Smooth muscle cell (in vitro differentiated cells): ENCODE results near the gene CCDC178. TPM values are rescaled to one million over a fixed set of nuclear protein-coding genes. Genes with fewer than 3 reads are reported as not detected.

Experiments used
- DNase-seq: peaks from one replicate; lab custom pipeline; 2025; ENCODE audit not compliant: unreplicated experiment; lab: John Stamatoyannopoulos, UW
- H2AFZ ChIP-seq: fragments of 200-600 bp; sonication (generic); 2 replicates; pipeline ENCODE4 v1.6.0; 2016; ENCODE audit warnings: antibody characterized with exemption, low read depth, mild to moderate bottlenecking
- H3F3A ChIP-seq: fragments of 200-600 bp; sonication (generic); 2 replicates; pipeline ENCODE4 v1.6.0; 2017; ENCODE audit warnings: antibody characterized with exemption, low read depth
- H3K27ac ChIP-seq: fragments of 200-600 bp; sonication (generic); 2 replicates; pipeline ENCODE4 v1.5.1; 2016; ENCODE audit warnings: low read depth, mild to moderate bottlenecking
- H3K27me3 ChIP-seq: fragments of 200-600 bp; sonication (generic); 2 replicates; pipeline ENCODE4 v1.6.1; 2016; ENCODE audit warnings: low read depth, mild to moderate bottlenecking
- H3K36me3 ChIP-seq: fragments of 200-600 bp; sonication (generic); 2 replicates; pipeline ENCODE4 v1.5.1; 2016; ENCODE audit warnings: low read depth
- H3K4me1 ChIP-seq: fragments of 200-600 bp; sonication (generic); 2 replicates; pipeline ENCODE4 v1.5.1; 2016; ENCODE audit warnings: low read depth
- H3K4me2 ChIP-seq: fragments of 200-600 bp; sonication (generic); 2 replicates; pipeline ENCODE4 v1.6.0; 2016; ENCODE audit warnings: mild to moderate bottlenecking
- H3K4me3 ChIP-seq: fragments of 200-600 bp; sonication (generic); 2 replicates; pipeline ENCODE4 v1.5.1; 2016; ENCODE audit warnings: mild to moderate bottlenecking
- H3K79me2 ChIP-seq: fragments of 200-600 bp; sonication (generic); 2 replicates; pipeline ENCODE4 v1.6.0; 2016; ENCODE audit warnings: low read depth, mild to moderate bottlenecking
- H3K9ac ChIP-seq: fragments of 200-600 bp; sonication (generic); 2 replicates; pipeline ENCODE4 v1.6.0; 2016; ENCODE audit warnings: low read depth
- H3K9me3 ChIP-seq: fragments of 200-600 bp; sonication (generic); replicated peaks from 2 replicates; pipeline ENCODE4 v1.5.1; 2016; ENCODE audit warnings: low read depth
- H4K20me1 ChIP-seq: fragments of 200-600 bp; sonication (generic); 2 replicates; pipeline ENCODE4 v1.6.0; 2016; ENCODE audit warnings: low read depth
- WGBS: methylation state at CpG from one replicate; pipeline ENCODE4 v1.1.7; 2016; ENCODE audit warnings: low lambda C conversion rate; 5-methylcytosine and 5-hydroxymethylcytosine counted together
- polyA plus RNA-seq: library from polyadenylated mRNA; unstranded; fragments of >200 nt; fragmentation: Nextera tagmentation; extraction: Ambion mirVana; gene quantifications from 2 replicates; pipeline ENCODE4 v1.2.1, GENCODE V29; 2016
- total RNA-seq: library from RNA; depleted of rRNA; stranded (reverse); fragments of >200 nt; gene quantifications from 2 replicates; pipeline ENCODE4 v1.2.3, GENCODE V29; 2014
- TF ChIP-seq, protein P1 (sequence below): fragments of 200-600 bp; sonication (generic); IDR thresholded peaks from 2 replicates; pipeline ENCODE4 v1.5.1; 2017; ENCODE audit warnings: borderline replicate concordance, mild to moderate bottlenecking, antibody characterized with exemption; ENCODE audit not compliant: insufficient read depth, poor library complexity, severe bottlenecking

Gene CCDC178
- total and polyA plus RNA-seq, 2 experiments from 2014 or later: not detected

- DNase-seq: no peak
- Histone ChIP-seq H3F3A (no peaks in the 10 kb centered on the region), H3K9me3 (no peaks in the 10 kb centered on the region), H2AFZ (no peak overlapping the region), H3K36me3 (no peaks in the 10 kb centered on the region), H3K4me1 (peaks cover 7% of the 10 kb centered on the region), H3K9ac (no peak overlapping the region), H3K27ac (no peak overlapping the region), H3K79me2 (no peaks in the 10 kb centered on the region), H4K20me1 (no peaks in the 10 kb centered on the region), H3K27me3 (no peaks in the 10 kb centered on the region), H3K4me2 (no peak overlapping the region), H3K4me3 (no peak overlapping the region)
- WGBS: 96% methylated on average over 3 of the region's 3 CpGs
- TF ChIP-seq, protein P1, sequence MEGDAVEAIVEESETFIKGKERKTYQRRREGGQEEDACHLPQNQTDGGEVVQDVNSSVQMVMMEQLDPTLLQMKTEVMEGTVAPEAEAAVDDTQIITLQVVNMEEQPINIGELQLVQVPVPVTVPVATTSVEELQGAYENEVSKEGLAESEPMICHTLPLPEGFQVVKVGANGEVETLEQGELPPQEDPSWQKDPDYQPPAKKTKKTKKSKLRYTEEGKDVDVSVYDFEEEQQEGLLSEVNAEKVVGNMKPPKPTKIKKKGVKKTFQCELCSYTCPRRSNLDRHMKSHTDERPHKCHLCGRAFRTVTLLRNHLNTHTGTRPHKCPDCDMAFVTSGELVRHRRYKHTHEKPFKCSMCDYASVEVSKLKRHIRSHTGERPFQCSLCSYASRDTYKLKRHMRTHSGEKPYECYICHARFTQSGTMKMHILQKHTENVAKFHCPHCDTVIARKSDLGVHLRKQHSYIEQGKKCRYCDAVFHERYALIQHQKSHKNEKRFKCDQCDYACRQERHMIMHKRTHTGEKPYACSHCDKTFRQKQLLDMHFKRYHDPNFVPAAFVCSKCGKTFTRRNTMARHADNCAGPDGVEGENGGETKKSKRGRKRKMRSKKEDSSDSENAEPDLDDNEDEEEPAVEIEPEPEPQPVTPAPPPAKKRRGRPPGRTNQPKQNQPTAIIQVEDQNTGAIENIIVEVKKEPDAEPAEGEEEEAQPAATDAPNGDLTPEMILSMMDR: no peak
Measured at GRCh38 chr18:32907311-32907585, 533.3 kb downstream of the CCDC178 start.

DNA sequence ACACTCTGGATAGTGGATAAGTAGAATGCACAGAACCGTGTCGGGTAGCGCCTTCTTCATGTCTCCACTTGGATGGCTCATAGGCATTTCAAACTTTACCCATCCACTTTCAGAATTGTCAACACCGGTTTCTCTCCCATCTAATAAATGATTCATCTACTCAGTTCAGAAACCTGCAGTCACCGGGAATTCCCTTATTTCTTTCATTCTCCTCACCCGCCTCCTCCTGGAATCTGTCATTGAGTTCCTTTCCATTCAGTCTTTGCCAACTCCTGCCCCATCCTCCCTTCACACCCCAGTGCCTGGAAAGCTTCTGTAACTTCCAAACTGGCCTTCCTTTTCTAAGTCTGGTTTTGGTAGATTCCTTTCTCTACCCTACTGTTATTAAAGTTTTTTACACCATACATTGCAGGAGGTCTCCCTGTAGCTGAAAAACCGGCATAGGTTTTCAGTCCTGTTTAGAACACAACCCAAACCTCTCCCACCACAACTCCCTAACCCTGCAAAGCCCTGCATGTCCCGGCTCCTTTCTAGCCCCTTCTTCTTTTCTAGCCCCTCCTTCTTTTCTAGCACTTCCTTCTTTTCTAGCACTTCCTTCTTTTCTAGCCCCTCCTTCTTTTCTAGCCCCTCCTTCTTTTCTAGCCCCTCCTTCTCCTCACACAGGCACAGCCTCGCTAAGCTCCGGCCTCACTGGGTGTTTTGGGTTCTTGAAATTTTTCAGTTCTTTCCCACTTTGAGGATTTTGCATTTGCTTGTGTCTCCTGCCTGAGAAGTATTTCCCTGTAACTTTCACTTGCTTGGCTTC lies 533.8 kb downstream of the CCDC178 start:
- Histone ChIP-seq H3K27ac (no peak overlapping the region), H3K79me2 (no peaks in the 10 kb centered on the region), H4K20me1 (no peaks in the 10 kb centered on the region), H3K27me3 (peaks cover 3% of the 10 kb centered on the region), H3K9ac (no peak overlapping the region), H3K4me2 (no peak overlapping the region), H3K4me3 (no peak overlapping the region), H3K4me1 (peaks cover 7% of the 10 kb centered on the region), H3K9me3 (no peaks in the 10 kb centered on the region), H3K36me3 (no peaks in the 10 kb centered on the region), H2AFZ (no peak overlapping the region), H3F3A (no peaks in the 10 kb centered on the region)
- 94% methylated on average over 10 of the region's 10 CpGs for WGBS
- DNase-seq: no peak
- TF ChIP-seq, protein P1: no peak

DNA sequence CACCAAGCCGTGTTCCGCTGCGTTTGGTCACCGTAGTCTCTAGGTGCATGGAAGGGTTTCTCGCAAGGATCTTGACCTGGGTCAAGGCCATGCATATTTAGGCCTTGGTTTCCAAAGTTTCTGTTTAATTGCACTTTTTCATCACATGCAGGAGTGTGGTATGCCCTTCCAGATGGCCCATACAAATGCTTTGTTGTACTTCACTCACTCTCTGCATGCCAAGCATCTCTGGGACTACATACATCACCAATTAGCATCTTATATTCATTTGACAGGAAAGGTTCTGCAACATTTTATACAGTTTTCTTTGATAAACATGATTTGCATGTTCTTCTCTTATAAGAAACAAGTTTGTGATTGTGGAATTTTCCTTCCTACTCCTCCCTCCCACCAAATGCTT lies 534.9 kb downstream of the CCDC178 start:
- Histone ChIP-seq H3K4me2 (no peak overlapping the region), H3K27me3 (peaks cover 11% of the 10 kb centered on the region), H3K9ac (no peak overlapping the region), H3K4me1 (peaks cover 7% of the 10 kb centered on the region), H3K36me3 (no peaks in the 10 kb centered on the region), H3K4me3 (no peak overlapping the region), H3K79me2 (no peaks in the 10 kb centered on the region), H3K9me3 (no peaks in the 10 kb centered on the region), H4K20me1 (no peaks in the 10 kb centered on the region), H3K27ac (no peak overlapping the region), H3F3A (no peaks in the 10 kb centered on the region), H2AFZ (no peak overlapping the region)
- TF ChIP-seq, protein P1: no peak
- WGBS: 97% methylated on average over 5 of the region's 5 CpGs
- DNase-seq: no peak
